ENCODE results near the gene TAF1C.

The TAF1C gene

DNA sequence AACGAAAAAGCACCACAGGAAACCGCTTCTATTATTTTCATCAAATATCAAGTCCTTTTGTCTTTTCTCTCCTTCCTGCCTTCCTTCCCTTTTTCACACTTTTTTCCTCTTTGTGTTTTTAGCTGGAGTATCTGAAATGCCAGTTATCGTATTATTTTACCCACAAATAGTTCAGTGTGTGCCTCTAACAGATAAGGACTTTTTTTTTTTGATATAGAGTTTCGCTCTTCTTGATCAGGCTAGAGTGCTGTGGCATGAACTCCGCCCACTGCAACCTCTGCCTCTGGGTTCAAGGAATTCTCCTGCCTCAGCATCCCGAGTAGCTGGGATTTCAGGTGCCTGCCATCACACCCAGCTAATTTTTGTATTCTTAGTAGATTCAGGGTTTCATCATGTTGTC, 31.1 kb downstream of the TAF1C start:
- no peak for DNase-seq

DNA sequence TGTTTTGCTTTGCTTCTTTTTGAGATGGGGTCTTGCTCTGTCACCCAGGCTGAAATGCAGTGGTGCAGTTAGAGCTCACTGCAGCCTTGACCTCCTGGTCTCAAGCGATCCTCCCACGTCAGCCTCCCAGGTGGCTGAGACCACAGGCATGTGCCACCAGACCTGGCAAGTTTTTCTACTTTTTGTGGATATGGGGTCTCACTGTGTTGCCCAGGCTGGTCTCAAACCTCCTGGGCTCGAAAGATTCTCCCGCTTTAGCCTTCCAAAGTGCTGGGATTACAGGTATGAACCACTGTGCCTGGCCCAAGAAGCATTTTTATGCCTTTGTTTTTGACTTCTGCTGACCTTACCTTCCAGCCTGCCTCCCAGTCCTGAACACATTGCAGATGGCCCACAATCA, 31.6 kb downstream of the TAF1C start:
- DNase-seq = no peak

DNA sequence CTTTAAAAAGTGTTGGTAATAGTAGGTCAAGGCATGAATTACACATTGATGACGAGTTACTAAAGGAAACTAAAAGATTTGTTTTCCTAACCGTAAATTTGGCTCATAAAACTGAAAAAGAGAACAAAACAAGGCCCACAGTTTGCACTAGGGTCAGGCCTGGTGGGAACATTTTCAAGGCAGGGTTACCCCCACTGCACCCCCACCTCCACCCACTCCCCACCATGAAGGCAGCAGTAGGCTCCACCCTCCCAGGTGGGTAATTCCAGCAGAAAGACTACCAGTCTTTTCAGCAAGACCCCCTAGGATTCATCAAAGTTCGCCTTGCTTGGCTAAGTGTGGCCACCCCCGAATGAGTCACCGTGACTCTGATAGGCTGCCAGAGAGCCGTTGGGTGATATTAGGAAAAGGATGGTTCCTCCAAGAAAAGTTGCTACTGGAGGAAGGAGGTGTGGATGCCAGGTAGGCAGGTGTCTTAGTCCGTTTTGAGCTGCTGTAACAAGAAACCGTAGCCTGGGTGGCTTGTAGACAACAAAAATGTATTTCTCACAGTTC, 33.1 kb downstream of the TAF1C start:
- no peak for DNase-seq

DNA sequence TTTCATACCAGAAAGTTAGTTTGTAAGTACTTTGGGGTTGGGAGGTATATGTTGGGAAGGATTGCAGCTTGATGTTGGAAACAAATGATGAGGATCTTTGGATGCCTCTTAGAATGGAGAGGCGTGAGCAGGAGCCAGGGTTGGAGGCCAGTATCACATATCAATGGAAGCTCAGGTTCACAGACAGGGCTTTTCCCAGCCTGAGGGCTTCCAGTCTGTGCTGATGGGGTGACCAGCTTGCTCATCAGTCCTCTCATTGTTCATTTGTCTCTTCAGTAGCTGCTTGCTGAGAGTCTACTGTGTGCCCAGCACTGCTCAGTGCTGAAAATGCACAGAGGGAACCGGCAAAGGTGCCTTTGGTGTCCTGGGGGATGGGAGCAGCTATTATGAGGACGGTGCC, 35.9 kb downstream of the TAF1C start:
- no peak for DNase-seq

DNA sequence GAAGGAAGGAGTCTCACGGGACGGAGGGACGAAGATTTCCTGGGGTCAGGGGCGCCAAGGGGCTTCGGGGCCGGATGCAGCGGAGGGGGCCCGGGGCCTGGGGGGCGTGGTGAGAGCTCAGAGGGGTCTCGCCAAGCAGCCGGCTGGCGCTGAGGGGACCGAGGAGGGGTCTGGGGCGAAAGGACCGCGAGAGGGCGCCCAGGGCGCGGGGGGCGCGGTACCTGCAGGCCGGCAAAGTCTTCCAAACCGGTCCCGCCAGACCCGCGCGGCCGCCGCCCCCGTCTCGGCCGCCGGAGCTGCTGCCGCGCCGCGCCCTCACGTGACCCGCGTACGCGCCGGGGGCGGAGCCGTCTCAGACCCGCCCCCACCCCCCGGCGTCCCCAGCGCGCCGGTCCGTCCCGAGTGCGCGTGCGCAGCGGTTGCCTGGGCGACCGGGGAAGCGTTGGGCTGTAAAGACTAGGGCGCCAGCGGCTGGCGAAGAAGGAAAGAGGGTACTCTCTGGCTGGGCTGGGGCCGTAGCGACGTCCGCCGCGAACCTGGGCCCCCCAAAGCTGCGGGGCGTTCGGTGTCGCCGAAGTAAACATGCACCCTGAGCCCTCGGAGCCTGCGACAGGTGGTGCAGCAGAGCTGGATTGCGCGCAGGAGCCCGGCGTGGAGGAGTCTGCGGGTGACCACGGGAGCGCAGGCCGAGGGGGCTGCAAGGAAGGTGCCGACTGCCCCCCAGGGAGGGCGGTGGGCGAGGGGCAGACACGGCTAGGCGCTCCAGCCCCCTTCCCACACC, 41.8 kb downstream of the TAF1C start, which contains the start of the genes DNAAF1 and HSDL1:
Gene DNAAF1, plus strand, starts transcription at position 450 of the 781 bp plus-strand sequence. Its CDS starts 133 bp downstream, at position 583.
Gene HSDL1, minus strand, starts transcription at position 319 of the 781 bp plus-strand sequence. CDS start 13,856 bp downstream, outside the sequence.
- no peak for DNase-seq

DNA sequence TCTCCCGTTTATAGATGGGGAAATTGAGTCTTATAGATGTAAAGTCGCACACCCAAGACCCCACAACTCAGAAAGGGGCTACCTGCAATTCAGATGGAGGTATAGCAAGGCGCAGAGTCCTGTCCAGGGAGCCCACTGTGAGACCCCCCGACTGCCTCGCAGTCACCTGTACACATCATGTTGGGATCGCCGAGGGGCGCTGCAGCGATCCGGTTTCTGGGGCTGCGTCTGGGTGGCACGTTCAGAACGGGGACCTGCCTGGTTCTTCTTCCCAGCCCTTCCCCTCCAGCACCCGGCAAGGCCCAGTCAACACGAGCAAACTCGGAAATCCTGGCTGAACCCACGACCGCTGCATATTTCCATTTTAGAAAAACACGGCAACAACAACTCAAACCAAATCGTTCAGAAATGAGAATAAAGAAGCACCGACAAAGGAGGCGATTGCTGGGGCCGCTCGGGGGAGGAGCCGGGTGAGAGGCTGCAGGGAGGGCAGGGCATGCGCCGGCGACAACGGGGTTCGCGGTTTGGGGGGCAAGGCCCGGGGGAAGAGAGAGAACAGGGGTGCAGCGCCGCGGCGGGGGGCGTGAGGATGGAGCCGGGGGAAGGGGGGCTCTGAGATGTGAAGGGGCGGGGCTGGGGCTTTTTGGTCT, 42.5 kb downstream of the TAF1C start:
- DNase-seq = no peak

DNA sequence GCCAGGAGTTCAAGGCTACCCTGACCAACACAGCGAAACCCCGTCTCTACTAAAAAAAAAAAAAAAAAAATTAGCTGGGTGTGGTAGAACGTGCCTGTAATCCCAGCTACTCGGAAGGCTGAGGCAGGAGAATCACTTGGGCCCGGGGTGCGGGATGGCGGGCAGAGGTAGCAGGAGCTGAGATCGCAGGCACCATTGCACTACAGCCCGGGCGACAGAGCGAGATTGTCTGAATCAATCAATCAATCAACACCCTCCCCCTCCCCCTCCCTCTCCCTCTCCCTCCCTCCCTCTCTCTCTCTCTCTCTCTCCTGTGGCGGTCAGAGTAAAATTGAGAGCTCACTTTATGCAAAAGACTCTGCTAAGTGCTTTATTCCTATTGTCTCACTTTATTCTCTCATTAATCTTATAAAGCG, 43.1 kb downstream of the TAF1C start:
- DNase-seq = no peak

DNA sequence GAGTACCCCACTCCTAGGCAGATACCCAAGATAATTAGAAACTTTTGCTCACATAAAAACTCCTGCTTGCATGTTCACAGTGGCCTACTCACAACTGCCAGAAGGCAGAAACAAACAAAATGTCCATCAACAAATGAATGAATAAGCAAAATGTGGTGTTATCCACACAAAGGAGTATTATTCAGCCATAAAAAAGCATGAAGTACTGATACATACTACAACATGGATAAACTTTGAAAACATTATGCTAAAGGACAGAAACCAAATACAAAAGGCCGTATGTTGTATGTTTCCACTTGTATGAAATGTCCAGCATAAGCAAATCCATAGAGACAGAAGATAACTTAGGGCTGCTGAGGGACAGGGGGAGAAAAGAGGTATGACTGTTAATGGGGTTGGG, 43.8 kb downstream of the TAF1C start:
- DNase-seq = no peak

DNA sequence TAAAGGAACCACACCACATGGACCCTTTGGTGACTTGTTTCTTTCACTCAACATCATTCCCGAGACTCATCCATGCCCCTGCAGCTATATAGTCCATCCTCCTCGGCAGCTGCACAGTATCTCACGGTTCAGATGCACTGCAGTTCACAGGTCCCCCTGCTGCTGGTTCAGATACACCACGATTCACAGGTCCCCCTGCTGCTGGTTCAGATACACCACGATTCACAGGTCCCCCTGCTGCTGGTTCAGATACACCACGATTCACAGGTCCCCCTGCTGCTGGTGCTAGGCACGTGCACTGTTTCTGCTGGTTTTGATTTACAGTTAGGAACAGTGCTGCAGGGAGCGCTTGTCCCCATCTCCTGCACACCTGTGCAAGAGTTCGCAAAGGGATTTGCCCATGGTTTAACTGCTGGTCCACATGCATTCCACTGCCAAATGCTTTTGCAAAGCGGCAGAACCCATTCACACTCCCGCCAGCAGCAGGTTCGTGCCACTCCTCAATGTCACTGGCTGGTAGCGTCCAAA, 45.6 kb downstream of the TAF1C start:
- no peak for DNase-seq

DNA sequence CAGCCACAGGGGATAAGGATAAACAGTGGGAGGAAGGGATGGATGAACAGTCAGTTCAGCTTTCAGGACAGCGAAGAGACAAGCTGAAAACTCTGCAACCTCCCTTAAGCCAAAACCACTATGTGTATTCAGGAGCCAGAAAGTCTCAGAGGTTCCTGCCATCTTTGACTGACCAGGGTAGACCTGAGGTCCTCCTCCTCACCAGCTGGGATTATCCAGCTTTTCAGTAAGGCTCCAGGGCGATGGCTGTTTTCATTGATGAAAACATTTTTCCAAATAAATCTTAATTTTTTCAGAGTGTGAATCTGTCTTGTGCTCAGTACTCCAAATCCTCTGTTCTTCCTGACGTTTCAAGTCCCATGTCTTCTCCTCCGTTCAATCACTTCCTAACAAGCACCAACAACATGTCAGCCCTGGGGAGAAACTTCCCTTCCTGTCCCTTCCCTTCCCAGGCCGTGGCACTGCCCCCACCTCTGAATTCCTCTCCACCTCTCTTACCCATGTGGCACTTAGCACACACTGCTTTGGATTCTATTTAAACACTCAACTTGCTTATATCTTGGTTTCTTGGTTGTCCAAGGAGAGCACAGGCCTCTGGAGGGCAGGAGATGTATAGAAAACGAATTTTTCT, 47.1 kb downstream of the TAF1C start:
- DNase-seq = no peak

DNA sequence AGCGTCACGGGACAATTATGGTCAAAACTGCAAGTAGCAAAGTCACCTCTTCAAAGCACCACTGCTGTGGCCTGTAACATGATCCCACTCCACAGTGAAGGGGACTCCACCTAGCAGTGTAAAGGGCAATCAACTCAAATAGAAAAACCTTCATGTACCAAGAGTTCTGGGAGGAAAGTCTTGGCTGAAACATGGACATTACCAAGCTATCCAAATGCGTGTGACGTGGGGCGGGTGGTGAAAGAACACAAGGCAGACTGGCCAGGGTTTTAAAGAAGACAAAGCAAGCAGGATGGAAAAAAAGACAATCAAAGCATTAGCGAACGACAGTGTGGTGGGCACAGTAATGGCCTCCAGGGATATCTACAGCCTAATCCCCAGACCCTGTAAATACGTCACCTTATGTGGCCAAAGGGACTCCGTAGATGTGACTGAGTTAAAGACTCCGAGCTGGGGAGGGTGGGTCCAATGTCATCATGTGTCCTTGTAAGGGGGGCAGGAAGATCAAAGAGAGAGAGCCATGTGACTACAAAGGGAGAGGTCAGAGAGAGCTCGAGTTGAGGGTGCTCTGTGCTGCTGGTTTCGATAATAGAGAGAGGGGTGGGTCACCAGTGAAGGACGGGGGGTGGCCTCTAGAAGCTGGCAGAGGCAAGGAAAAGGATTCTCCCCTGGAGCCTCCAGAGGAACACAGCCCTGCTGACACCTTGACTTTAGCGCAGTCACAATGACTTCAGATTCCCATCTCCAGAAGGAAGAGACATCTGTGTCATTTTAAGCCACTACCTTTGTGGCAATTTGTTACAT, 47.8 kb downstream of the TAF1C start:
- DNase-seq = no peak

DNA sequence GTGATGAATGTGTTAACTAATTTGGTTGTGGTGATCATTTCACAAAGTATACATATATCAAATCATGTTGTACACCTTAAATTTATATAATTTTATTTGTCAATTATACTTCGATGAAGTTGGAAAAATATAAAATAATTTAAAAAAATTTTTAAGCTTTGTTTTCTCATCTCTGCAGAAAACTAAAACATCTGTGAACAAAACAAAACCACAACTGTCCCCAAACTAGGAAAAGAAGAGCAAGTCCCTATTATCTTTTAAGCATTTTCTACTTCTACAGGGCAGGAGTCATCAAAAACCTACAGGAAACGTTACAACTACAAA, 48.4 kb downstream of the TAF1C start:
- no peak for DNase-seq

DNA sequence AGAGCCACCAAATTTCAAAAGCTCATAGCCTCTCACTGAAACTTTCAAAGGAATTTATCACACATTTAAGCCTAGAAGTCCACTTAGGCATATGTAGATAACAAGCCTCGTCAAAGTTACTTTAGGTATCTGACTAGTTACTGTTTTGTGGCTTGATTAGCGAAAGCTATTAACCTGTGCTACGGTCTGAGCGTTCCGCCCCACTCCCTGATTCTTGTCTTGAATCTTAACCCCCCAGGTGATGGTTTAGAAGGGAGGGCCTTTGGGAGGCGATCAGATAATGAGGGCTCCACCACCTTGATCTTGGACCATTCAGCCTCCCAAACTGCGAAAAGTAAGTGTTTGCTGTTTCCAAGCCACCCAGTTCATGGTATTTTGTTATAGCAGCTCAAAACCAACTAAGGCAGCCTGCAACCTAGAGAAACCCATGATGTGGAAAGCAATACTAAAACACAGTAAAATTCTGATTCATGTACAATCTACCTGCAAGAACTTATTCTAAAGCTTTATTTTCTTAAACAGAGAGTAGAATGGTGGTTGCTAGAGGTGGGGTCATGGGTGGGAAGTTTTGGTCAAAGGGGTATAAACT, 49.0 kb downstream of the TAF1C start:
- no peak for DNase-seq

DNA sequence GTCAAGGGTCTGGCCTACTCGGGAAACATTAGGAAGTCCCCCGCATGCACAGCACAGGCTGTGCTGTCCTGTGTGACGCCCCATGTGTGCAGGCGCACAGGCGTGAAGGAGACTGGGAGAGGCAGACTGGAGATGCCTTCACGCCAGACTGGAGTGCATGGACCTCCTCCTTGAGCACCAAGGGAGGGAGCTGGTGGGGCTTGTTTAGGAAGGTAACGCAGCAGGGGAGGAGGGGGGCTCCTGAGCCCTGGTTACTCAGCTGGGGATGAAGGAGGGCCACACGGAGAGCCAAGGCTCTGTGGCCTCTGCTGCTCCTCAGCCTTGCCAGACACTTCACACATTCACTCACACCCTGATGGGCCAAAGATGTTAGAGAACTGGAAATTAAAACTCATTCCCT, 49.6 kb downstream of the TAF1C start:
- DNase-seq = no peak

DNA sequence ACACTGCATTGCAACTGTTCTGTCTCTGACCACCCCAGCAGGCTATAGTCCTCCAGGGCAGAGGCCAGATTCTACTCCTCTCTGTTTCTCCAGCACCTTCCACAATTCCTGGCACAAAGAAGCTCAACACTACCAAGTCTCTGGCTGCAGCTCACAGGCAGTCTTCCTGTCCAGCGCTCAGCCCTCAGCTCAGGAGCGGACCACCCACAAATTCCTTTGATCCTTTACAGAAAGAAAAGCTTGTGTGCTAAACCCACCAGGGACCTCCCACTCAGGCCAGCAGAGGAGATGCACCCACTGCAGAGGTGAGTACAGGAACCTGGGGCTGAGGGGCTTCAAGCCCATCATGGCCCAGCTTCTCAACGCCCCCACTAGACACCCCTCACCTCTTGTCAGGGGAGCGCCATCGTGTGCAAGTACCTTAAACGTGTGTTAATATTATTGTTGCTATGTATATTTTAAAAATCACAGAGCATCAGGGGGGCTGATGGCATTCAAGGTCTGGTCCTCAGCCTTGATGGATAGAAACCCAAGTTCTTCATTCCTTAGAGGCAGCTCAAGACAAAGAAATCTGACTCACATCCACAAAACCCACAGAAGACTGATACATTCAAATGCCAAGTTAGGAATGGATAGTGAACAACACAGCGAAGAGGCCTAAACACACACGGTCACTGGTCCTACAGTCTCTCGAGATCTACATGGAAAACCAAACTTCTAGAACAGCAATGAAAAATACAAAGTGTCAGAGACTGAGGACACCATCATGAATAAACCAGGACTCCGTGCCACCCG, 50.3 kb downstream of the TAF1C start:
- DNase-seq = no peak

DNA sequence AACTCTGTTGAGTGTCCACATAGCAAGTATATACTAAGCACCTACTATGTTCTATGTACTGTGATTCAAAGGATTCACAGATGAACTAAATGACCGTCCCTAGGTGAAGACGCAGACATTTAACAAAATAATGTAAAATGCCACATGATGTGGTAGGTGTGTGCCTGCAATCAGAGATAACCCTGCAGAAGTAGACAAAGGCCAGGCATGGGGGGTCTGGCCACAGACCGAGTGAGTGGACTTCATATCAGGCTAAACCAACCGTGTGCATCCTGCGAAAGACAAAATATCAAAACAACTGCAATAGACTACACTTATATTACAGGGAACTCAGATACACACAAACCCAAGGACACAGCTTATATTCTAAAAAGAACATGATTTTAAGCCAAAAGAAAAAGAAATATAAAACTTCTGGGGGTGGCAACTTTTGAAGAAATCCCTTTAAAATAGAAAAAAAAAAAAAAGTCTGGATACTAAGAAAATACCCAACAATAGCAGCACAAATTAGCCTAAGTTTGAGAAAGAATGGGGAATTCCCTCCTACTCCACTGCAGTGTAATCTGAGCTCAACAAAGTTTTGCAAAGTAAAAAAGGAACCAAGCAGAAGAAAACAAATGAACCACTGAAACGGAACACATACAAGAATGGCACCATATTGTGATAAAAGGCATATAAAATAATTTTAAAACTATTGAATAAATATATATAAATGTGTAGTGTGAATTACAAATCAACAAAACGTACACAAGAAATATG, 54.2 kb downstream of the TAF1C start:
- DNase-seq = no peak

DNA sequence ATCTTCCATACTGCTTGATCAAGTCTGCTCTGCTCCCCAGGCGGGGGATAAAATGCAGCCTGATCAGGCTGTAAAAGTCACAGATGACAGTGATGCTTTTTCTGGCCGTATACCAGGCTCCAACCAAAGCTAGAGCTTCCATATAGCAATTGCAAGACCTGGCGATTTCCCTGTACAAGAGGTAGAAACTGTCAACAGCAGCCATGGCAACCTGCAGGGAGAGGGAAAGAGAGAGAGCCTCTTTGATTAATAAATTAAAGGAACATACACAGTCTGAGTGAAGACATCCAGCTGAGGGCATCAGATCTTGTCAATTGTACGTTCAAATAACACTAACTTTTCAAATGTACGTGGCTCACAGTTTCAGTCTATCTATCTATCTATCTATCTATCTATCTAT, 55.7 kb downstream of the TAF1C start:
- no peak for DNase-seq
